SKM-1 (cell line): ENCODE data around the gene FAM117B.
"Not testable (repeated sequence)": the region's sequence is repeated elsewhere in the genome, so short reads cannot be mapped to it uniquely, and the experiment has no call there.

Experiments
- DNase-seq: peaks from one replicate; lab custom pipeline; 2025; ENCODE audit not compliant: unreplicated experiment; lab: John Stamatoyannopoulos, UW

FAM117B gene

GRCh38 chr2:202636213-202636513 lies 1.4 kb downstream of the FAM117B start:
- no peak for DNase-seq

DNA sequence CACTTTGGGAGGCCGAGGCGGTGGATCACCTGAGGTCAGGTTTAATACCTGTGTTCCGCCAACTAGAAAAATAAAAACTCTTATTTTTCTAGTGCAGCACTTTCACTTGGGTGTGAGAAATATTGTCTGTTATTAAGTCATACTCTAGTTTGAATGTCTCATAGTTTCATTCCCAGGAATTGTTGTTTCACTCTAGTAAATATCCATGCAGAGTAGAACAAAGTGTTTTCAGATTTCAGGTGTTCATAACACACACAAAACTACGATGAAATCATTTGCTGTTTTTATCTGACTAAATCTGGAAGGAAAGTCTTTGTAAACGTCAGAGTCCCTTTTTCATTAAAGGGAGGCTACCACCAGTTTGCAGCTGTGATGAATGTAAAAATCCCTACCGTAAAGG lies 4.0 kb downstream of the FAM117B start:
- DNase-seq: no peak

DNA sequence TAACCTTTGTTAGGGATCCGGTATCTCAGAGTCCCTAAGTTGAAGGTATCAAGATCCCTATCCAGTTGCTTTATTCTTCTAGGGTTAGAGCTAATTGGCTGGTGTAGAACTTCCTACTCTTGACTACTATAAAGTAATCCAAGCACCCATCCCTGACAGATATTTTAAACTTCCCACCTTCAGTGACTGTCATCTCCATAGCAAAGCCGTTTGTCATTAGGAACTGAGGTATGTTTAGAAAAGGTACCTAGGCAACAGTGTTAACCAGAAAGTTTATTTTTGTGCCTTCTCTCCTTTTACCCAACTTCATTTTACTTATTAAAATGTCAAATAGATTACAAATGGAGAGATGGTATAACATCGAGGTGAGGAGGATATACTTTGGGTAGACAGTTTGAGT lies 4.5 kb downstream of the FAM117B start:
- DNase-seq: no peak

- no peak for DNase-seq
Measured at GRCh38 chr2:202642567-202642966, 7.8 kb downstream of the FAM117B start.

GRCh38 chr2:202643012-202643858 lies 8.5 kb downstream of the FAM117B start:
- no peak for DNase-seq

- DNase-seq: no peak
Measured at GRCh38 chr2:202652119-202652518, 17.4 kb downstream of the FAM117B start.

GRCh38 chr2:202653890-202654289 lies 19.1 kb downstream of the FAM117B start:
- no peak for DNase-seq

GRCh38 chr2:202657876-202658275 lies 23.1 kb downstream of the FAM117B start:
- DNase-seq: no peak

GRCh38 chr2:202660796-202661195 lies 26.0 kb downstream of the FAM117B start:
- DNase-seq: no peak

GRCh38 chr2:202669841-202670240 lies 35.1 kb downstream of the FAM117B start:
- no peak for DNase-seq

DNA sequence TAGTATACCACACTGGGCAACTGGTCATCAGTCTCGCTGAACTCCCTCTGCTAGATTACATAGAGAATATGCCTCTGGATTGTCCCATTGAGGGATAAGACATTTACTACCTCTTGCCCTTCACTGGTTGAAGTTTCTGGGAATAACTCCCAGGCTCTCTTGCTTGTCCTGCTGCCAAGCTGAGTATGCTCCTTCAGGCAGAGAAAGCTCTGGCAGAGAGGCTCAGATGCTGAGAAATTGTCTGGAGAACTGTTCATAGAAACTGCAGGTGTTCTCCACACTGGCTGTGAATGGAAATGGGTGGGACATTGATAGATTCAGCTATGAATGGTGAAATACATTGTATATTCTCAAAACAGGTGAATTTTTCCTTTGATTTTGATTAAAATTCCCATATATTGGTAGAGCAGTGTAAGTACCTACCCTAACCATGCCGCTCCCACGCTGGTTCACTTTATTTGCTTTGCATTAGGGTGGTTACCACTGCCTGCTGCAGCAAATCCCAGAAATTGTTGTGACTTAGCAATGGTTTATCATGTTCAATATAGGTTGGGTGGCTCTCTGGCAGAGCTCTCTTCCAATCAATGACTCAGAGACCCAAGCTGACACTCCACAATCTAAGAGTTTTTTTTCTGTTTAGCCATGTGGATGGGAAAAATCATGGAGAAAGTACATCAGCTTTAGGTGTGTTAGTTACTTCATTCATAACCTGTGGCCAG lies 36.7 kb downstream of the FAM117B start:
- no peak for DNase-seq

GRCh38 chr2:202675097-202675496 lies 40.3 kb downstream of the FAM117B start:
- DNase-seq: not testable (repeated sequence)

DNA sequence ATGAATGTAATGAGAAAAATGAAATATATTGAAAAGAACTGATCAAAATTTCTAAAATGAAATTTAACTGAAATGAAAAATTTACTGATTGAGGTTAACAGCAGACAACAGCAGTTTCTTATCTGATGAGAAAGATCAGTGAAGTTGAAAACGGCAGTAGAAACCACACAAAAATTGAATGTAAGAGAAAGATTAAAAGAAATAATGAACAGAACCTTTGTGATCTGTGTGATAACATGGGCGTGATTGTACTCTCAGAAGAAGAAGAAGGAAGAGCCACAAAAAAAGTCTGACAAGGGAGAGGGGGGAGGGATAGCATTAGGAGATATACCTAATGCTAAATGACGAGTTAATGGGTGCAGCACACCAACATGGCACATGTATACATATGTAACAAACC lies 45.2 kb downstream of the FAM117B start:
- DNase-seq: no peak

DNA sequence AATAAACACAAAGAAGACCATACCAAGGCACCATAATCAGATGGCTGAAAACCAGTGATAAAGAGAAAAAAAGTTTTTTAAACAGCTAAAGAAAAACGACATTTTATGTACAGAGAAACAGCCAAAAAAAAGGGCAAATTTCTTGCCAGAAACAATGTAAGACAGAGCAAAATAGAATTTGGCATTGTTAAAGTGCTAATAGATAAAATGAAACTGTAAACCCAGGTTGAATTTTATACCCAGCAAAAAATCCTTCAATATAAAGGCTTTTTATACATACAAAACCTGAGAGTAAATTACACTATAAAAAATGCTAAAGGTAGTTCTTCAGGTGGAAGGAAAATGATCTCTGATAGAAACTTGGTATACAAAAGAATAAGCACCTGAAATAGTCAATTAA lies 45.7 kb downstream of the FAM117B start:
- DNase-seq: no peak

DNA sequence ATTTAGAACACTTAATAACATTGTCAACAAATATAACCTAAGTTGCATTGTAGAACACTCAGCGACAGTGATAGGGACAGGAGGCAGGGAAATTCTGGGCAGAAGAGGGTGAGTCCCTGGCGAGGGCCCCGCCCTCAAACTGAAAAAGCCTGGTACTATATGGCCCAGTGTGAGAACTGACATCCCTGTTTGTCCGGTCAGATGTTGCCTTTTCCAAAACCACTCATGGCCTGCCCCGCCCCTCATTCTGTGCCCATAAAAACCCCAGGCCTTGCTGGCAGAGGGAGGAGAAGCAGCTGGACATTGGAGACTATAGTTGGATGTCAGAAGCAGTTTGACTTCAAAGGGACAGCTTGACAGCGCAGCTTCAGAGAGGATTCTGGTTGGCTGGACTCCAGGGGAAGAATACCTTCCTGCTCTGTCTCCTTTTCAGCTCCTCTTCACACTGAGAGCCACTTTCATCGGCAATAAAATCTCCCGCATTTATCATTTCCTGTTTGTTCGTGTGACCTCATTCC lies 47.0 kb downstream of the FAM117B start:
- DNase-seq: no peak

GRCh38 chr2:202682274-202682673 lies 47.5 kb downstream of the FAM117B start:
- no peak for DNase-seq

DNA sequence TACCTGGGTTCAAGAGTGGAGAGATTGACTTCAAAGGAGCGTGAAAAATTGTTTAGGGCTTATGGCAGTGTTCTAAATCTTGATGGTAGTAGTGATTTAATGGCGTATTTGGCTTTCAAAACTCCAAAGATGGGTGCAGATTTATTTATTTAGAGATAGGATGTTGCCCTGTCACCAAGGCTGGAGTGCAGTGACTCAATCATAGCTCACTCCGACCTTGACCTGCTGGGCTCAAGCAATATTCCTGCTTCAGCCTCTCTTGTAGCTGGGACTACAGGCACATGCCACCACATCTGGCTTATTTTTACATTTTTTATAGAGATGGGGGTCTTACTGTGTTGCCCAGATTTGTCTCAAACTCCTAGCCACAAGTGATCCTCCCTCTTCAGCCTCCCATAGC lies 52.5 kb downstream of the FAM117B start:
- no peak for DNase-seq

DNA sequence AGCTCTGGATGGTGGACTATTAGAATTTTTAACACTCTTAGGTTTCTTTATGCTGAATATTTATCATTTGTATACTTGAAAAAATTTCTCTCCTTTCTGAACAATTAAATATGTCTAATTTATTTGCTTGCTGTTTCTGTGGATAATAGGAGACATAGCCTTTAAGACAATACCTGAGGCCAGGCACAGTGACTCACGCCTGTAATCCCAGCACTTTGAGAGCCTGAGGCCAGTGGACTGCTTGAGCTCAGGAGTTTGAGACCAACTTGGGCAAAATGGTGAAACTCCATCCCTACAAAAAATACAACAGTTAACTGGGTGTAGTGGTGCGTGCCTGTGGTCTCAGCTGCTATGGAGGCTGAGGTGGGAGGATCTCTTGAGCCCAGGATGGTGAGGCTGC lies 54.7 kb downstream of the FAM117B start:
- DNase-seq: no peak

GRCh38 chr2:202689898-202690297 lies 55.1 kb downstream of the FAM117B start:
- no peak for DNase-seq

- no peak for DNase-seq
Measured at GRCh38 chr2:202690321-202690900, 55.6 kb downstream of the FAM117B start.

- no peak for DNase-seq
Measured at GRCh38 chr2:202693503-202693902, 58.7 kb downstream of the FAM117B start.

- DNase-seq: no peak
Measured at GRCh38 chr2:202695166-202695565, 60.4 kb downstream of the FAM117B start.
